HepG2 (cell line): ENCODE measurements around the gene HEY2. TPM values are rescaled to one million over a fixed set of nuclear protein-coding genes. Genes with fewer than 3 reads are reported as not detected.

ENCODE experiments used
- GABPA ChIP-seq, 2 experiments: IDR thresholded peaks; 2 replicates each; pipeline ENCODE4 v1.6.1; 2011 to 2016; ENCODE audit warnings: low read depth in 2 of 2, low read length in 1 of 2, missing biosample characterization in 1 of 2, missing genetic modification characterization in 1 of 2
- KLF13 ChIP-seq: sonication (generic); formaldehyde crosslinking; IDR thresholded peaks from 2 replicates; pipeline ENCODE4 v1.4.0; 2020; ENCODE audit warnings: mild to moderate bottlenecking, missing genetic modification reagents
- NRL ChIP-seq: sonication (generic); formaldehyde crosslinking; IDR thresholded peaks from 2 replicates; pipeline ENCODE4 v1.5.0; 2020; ENCODE audit warnings: missing genetic modification reagents, mild to moderate bottlenecking, moderate library complexity, borderline replicate concordance
- PITX1 ChIP-seq: sonication (generic); formaldehyde crosslinking; IDR thresholded peaks from 2 replicates; pipeline ENCODE4 v1.5.1; 2020; ENCODE audit warnings: mild to moderate bottlenecking, missing genetic modification reagents
- RBM22 ChIP-seq: fragments of 200-400 bp; formaldehyde crosslinking; optimal IDR thresholded peaks from 2 replicates; pipeline ENCODE3; 2017; ENCODE audit warnings: mild to moderate bottlenecking, low read length, moderate library complexity
- STAG1 ChIP-seq: sonication (generic); formaldehyde crosslinking; IDR thresholded peaks from 2 replicates; pipeline ENCODE4 v1.4.0; 2020; ENCODE audit warnings: missing genetic modification reagents
- THAP11 ChIP-seq: IDR thresholded peaks from 2 replicates; pipeline ENCODE4 v1.6.1; 2016; ENCODE audit warnings: missing biosample characterization, missing genetic modification reagents
- U2AF1 ChIP-seq: fragments of 200-400 bp; formaldehyde crosslinking; optimal IDR thresholded peaks from 2 replicates; pipeline ENCODE3; 2017; ENCODE audit warnings: mild to moderate bottlenecking, low read depth, low read length
- ZNF317 ChIP-seq: sonication (generic); formaldehyde crosslinking; IDR thresholded peaks from 2 replicates; pipeline ENCODE4 v1.5.0; 2020; ENCODE audit warnings: mild to moderate bottlenecking, missing genetic modification reagents
- ZSCAN22 ChIP-seq: sonication (generic); formaldehyde crosslinking; IDR thresholded peaks from 2 replicates; pipeline ENCODE4 v1.4.0; 2020; ENCODE audit warnings: mild to moderate bottlenecking, missing genetic modification reagents
- polyA plus RNA-seq, 8 experiments: library from polyadenylated mRNA; depleted of rRNA in 3 of 8; stranded (reverse) in 7 of 8; unstranded in 1 of 8; fragments of >200 nt; fragmentation: Illumina TruSeq in 4 of 8; extraction: Trizol in 4 of 8; gene quantifications; 2 replicates each; pipeline versions ENCODE4 v1.2.1 to v1.2.3, GENCODE V29; 2011 to 2016; ENCODE audit warnings: low read depth in 4 of 8, missing spikeins in 1 of 8, mixed read lengths in 1 of 8; ENCODE audit not compliant: insufficient read depth in 1 of 8
- total RNA-seq, 5 experiments: library from RNA; depleted of rRNA; stranded (reverse); fragments of >200 nt; fragmentation: Illumina TruSeq; extraction: Trizol; gene quantifications; 2 replicates each; pipeline ENCODE4 v1.2.3, GENCODE V29; 2016; ENCODE audit warnings: low read depth in 1 of 5
- TF ChIP-seq, protein P1 (sequence below): sonication (generic); formaldehyde crosslinking; IDR thresholded peaks from 2 replicates; pipeline ENCODE4 v1.4.0; 2020; ENCODE audit warnings: mild to moderate bottlenecking, low read depth, missing genetic modification reagents
- TF ChIP-seq, protein P2 (sequence below): sonication (generic); formaldehyde crosslinking; IDR thresholded peaks from 2 replicates; pipeline ENCODE4 v1.5.0; 2020; ENCODE audit warnings: missing genetic modification reagents
- TF ChIP-seq, protein P3 (sequence below): sonication (generic); formaldehyde crosslinking; IDR thresholded peaks from 2 replicates; pipeline ENCODE4 v1.4.0; 2020; ENCODE audit warnings: missing genetic modification reagents
- TF ChIP-seq, protein P4 (sequence below): IDR thresholded peaks from 2 replicates; pipeline ENCODE4 v1.6.1; 2016; ENCODE audit warnings: low read depth, missing genetic modification reagents, missing compliant biosample characterization
- TF ChIP-seq, protein P5 (sequence below): sonication (generic); formaldehyde crosslinking; IDR thresholded peaks from 2 replicates; pipeline ENCODE4 v1.8.1; 2023; ENCODE audit warnings: mild to moderate bottlenecking, missing genetic modification reagents, borderline replicate concordance
- TF ChIP-seq, protein P6 (sequence below): sonication (generic); formaldehyde crosslinking; IDR thresholded peaks from 2 replicates; pipeline ENCODE4 v1.5.1; 2020; ENCODE audit warnings: mild to moderate bottlenecking, missing genetic modification reagents

The HEY2 gene
- total and polyA plus RNA-seq, 2 of the 13 experiments (the other 11 are each of a cell fraction or from before 2014, with no cell fraction given): 0.04 TPM

DNA sequence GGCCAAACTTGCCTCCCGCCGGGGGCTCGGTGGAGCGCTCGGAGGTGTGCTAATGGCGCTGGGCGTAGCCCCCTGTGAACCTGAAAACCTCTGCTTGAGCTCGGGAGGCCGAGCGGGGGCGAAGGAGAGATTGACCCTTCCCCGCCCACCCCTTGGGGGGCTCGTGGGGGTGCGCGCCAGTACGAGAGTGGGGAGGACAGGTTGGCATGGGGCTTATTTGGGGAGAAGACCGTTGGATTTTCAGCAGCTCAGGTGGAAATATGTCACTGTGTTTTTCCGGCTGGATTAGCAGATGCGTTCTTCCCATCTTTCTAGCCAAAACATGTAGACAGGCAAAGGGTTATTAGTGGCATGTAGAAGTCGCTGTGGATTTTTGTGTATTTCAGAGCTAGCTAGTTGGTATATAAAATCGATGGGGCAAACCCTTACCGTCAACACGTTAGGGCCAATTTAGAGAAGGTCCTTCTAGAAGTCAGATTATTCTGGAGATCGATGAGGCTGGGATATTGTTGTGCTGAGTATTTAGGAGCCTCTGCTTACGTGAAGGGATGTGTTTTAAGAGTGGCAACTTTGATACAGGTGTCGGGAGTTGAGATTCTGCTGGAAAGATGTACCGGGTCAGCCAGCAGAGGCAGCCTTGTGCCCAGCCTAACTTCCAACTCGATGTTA lies 41.9 kb downstream of the HEY2 start (continued):
- TF ChIP-seq, protein P1, sequence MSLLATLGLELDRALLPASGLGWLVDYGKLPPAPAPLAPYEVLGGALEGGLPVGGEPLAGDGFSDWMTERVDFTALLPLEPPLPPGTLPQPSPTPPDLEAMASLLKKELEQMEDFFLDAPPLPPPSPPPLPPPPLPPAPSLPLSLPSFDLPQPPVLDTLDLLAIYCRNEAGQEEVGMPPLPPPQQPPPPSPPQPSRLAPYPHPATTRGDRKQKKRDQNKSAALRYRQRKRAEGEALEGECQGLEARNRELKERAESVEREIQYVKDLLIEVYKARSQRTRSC (CRISPR knock-in tag): no peak
- TF ChIP-seq U2AF1: no peak
- TF ChIP-seq, protein P2, sequence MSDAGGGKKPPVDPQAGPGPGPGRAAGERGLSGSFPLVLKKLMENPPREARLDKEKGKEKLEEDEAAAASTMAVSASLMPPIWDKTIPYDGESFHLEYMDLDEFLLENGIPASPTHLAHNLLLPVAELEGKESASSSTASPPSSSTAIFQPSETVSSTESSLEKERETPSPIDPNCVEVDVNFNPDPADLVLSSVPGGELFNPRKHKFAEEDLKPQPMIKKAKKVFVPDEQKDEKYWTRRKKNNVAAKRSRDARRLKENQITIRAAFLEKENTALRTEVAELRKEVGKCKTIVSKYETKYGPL (CRISPR knock-in tag): no peak
- TF ChIP-seq STAG1 (CRISPR knock-in tag): peak; percentile 55
- TF ChIP-seq THAP11 (CRISPR knock-in tag): no peak; the same call in 1 of the 2 replicates
- TF ChIP-seq ZSCAN22: no peak
- TF ChIP-seq, protein P3, sequence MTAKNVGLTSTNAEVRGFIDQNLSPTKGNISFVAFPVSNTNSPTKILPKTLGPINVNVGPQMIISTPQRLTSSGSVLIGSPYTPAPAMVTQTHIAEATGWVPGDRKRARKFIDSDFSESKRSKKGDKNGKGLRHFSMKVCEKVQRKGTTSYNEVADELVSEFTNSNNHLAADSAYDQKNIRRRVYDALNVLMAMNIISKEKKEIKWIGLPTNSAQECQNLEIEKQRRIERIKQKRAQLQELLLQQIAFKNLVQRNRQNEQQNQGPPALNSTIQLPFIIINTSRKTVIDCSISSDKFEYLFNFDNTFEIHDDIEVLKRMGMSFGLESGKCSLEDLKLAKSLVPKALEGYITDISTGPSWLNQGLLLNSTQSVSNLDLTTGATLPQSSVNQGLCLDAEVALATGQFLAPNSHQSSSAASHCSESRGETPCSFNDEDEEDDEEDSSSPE (CRISPR knock-in tag): no peak
- TF ChIP-seq, protein P4, sequence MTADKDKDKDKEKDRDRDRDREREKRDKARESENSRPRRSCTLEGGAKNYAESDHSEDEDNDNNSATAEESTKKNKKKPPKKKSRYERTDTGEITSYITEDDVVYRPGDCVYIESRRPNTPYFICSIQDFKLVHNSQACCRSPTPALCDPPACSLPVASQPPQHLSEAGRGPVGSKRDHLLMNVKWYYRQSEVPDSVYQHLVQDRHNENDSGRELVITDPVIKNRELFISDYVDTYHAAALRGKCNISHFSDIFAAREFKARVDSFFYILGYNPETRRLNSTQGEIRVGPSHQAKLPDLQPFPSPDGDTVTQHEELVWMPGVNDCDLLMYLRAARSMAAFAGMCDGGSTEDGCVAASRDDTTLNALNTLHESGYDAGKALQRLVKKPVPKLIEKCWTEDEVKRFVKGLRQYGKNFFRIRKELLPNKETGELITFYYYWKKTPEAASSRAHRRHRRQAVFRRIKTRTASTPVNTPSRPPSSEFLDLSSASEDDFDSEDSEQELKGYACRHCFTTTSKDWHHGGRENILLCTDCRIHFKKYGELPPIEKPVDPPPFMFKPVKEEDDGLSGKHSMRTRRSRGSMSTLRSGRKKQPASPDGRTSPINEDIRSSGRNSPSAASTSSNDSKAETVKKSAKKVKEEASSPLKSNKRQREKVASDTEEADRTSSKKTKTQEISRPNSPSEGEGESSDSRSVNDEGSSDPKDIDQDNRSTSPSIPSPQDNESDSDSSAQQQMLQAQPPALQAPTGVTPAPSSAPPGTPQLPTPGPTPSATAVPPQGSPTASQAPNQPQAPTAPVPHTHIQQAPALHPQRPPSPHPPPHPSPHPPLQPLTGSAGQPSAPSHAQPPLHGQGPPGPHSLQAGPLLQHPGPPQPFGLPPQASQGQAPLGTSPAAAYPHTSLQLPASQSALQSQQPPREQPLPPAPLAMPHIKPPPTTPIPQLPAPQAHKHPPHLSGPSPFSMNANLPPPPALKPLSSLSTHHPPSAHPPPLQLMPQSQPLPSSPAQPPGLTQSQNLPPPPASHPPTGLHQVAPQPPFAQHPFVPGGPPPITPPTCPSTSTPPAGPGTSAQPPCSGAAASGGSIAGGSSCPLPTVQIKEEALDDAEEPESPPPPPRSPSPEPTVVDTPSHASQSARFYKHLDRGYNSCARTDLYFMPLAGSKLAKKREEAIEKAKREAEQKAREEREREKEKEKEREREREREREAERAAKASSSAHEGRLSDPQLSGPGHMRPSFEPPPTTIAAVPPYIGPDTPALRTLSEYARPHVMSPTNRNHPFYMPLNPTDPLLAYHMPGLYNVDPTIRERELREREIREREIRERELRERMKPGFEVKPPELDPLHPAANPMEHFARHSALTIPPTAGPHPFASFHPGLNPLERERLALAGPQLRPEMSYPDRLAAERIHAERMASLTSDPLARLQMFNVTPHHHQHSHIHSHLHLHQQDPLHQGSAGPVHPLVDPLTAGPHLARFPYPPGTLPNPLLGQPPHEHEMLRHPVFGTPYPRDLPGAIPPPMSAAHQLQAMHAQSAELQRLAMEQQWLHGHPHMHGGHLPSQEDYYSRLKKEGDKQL: no peak
- no peak for TF ChIP-seq GABPA (IDR thresholded peaks at IDR 0.05; ENCODE audit: low read depth, low read length)
- TF ChIP-seq GABPA (CRISPR knock-in tag; IDR thresholded peaks at IDR 0.05; ENCODE audit: low read depth): peak; percentile 11; the same call in 1 of the 2 replicates
- no peak for TF ChIP-seq NRL (CRISPR knock-in tag)
- TF ChIP-seq KLF13 (CRISPR knock-in tag): no peak
- peak; percentile 46; the same call in 1 of the 2 replicates for TF ChIP-seq PITX1
- peak; percentile 77 for TF ChIP-seq RBM22
- TF ChIP-seq, protein P5, sequence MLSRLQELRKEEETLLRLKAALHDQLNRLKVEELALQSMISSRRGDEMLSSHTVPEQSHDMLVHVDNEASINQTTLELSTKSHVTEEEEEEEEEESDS (CRISPR knock-in tag): 0 out of 2 replicates have a peak, but pooled peaks have one; percentile 46
- 0 out of 2 replicates have a peak, but pooled peaks have one; percentile 27 for TF ChIP-seq ZNF317 (CRISPR knock-in tag)
- TF ChIP-seq, protein P6, sequence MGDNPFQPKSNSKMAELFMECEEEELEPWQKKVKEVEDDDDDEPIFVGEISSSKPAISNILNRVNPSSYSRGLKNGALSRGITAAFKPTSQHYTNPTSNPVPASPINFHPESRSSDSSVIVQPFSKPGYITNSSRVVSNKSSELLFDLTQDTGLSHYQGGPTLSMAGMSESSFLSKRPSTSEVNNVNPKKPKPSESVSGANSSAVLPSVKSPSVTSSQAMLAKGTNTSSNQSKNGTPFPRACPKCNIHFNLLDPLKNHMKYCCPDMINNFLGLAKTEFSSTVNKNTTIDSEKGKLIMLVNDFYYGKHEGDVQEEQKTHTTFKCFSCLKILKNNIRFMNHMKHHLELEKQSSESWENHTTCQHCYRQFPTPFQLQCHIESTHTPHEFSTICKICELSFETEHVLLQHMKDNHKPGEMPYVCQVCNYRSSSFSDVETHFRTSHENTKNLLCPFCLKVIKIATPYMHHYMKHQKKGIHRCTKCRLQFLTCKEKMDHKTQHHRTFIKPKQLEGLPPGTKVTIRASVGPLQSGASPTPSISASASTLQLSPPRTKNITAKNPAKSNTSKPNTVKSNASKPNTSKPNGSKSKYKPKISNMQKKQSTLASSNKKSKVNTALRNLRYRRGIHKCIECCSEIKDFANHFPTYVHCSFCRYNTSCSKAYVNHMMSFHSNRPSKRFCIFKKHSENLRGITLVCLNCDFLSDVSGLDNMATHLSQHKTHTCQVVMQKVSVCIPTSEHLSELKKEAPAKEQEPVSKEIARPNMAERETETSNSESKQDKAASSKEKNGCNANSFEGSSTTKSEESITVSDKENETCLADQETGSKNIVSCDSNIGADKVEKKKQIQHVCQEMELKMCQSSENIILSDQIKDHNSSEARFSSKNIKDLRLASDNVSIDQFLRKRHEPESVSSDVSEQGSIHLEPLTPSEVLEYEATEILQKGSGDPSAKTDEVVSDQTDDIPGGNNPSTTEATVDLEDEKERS (CRISPR knock-in tag): peak; percentile 54; the same call in 1 of the 2 replicates
